HG02973 (cell line): Measurements from ENCODE around the gene PSMC3.

ENCODE experiments used
- ATAC-seq: cut with Tn5 transposase; IDR thresholded peaks from one replicate; pipeline ENCODE4 v1.9.1; 2021; ENCODE audit warnings: moderate library complexity; ENCODE audit not compliant: unreplicated experiment

The PSMC3 gene

DNA sequence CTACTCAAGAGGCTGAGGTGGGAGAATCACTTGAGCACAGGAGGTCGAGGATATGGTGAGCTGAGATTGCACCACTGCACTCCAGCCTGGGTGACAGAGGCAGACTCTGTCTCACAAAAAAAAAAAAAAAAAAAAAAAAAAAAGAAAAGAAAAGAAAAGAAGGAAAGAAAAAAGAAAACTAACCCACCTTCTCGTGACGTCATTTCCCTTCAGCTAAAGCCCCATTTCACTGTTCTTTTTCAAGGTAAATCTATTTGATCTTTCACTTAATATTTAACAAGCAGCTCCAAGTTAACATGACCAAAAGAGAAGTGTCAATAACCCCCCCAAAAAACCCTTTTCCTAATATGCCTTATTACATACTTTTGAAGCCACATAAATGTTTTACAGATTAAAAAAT is 17.6 kb upstream of the PSMC3 start:
- no peak for ATAC-seq

GRCh38 chr11:47443028-47443700 is 16.9 kb upstream of the PSMC3 start:
- ATAC-seq: no peak

DNA sequence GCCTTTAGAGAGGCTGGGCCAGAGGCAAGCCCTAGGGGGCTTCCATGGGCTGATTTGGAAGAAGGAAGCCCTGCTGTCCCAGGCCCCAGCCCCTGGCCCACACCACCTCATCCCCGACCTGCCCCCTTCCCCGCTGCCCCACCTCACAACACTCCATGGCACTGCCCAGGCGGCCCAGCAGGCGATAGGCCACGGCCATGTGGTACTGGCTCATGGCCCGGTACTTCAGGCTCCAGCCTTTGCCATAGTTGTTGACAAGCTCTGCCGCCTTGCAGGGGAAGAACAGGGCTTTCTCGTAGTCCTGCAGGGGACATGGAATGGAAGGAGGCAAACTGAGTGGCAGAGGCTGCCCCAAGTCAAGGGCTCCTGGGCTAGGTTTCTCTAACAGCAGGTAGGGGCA is 16.3 kb upstream of the PSMC3 start:
- ATAC-seq: no peak

- ATAC-seq: no peak
Observed at GRCh38 chr11:47441421-47441820, 15.2 kb upstream of the PSMC3 start.

DNA sequence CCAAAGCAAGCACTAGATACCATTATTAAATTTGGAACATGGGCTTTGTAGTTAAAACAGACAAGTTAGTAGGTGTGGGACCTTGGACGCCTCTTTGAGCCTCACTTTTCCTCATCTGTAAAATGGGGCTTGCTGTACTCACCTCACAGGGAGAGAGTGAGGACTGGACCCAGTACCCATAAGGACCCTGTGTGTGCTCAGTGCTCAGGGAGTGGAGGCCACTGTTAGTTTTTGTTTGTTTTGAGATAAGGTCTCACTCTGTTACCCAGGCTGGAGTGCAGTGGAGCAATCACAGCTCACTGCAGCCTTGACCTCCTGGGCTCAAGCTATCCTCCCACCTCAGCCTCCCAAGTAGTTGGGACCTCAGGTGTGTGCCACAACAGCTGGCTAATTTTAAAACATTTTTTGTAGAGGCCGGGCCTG is 13.8 kb upstream of the PSMC3 start:
- ATAC-seq: no peak

GRCh38 chr11:47438721-47439120 is 12.5 kb upstream of the PSMC3 start:
- ATAC-seq: no peak

GRCh38 chr11:47437746-47438418 is 11.6 kb upstream of the PSMC3 start:
- no peak for ATAC-seq

- ATAC-seq: no peak
Observed at GRCh38 chr11:47437218-47437745, 11.0 kb upstream of the PSMC3 start.

- ATAC-seq: no peak
Observed at GRCh38 chr11:47436726-47437125, 10.5 kb upstream of the PSMC3 start.

DNA sequence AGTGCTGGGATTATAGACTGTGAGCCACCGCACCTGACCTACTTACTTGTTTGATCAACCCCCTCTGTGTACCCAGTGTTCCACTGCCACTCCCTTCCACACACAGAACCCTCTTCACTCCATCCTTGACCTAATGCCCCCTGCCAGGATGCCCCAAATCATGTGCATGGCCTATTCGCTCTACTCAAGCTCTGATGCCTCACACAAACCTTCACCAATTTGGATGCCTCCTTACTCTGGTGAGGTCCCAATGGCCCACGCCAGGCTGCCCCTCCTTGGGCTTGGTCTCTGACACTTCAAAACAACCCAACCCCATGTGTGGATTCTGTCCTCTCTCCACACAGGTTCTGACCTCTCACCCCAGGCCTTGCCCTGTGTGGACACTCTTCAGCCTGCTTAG is 9.4 kb upstream of the PSMC3 start:
- no peak for ATAC-seq

DNA sequence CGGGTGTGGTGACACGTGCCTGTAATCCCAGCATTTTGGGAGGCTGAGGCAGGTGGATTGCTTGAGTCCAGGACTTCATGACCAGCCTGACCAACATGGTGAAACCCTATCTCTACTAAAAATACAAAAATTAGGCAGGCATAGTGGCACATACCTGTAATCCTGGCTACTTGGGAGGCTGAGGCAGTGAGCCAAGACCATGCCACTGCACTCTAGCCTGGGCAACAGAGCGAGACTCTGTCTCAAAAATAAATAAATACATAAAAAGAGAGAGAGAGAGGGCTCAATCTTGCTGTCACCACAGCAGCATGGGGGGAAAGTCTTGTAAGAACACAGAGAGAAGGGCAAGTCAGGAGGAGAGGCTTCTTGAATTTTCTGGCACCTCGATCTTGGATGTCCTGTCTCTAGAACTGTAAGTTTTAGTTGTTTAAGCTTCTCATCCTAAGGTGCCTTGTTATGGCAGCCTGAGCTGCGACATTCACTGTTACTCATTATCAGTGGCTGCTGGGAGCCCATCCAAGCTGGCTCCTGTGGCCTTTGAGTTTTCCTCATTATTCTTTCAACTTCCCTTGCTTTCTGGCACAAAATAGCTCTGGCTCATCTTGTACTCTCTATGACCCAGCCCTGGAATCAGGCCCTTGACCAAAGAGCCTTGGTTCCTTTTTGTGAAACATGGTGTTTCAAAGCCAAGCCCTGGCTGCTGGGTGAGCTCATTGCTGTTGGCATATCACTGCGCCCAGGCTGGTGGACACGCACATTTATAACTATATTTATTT is 8.0 kb upstream of the PSMC3 start:
- no peak for ATAC-seq

GRCh38 chr11:47433157-47433556 is 6.9 kb upstream of the PSMC3 start:
- ATAC-seq: no peak

DNA sequence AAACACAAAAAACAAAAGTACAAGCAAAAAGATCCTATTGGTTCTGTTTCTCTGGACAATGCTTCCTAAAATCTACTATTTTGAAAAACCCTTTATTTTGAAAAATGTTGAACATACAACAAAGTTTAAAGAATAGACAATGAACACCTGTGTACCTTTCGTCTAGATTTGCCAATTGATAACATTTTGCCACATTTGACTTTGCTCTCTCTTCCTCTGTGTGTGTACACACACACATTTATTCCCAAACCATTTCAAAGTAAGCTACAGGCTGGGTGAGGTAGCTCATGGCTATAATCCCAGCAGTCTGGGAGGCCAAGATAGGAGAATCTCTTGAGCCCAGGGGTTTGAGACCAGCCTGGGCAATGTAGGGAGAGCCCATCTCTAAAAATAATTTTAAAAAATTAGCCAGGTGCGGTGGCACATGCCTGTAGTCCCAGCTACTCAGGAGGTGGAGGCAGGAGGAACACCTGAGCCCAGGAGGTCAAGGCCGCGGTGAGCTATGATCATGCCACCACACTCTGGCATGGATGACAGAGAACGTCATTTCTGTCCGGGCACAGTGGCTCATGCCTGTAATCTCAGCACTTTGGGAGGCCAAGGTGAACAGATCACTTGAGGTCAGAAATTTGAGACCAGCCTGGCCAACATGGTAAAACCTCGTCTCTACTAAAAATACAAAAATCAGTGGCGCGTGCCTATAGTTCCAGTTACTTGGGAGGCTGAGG is 5.3 kb upstream of the PSMC3 start:
- no peak for ATAC-seq

DNA sequence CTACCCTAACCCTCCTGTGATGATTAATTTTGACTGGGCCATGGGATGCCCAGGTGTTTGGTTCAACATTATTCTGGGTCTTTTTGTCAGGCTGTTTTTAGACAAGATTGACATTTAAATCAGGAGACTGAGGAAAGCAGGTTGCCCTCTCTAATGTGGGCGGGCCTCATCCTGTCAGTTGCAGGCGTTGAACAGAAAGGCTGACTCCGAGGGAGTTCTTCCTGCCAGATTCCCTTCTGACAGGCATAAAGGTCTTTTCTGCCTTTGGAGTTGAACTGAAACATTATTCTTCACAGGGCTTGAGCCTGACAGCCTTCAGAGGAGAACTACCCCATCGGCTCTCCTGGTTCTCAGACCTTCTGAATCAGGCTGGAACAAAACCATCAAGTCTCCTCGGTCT is 4.3 kb upstream of the PSMC3 start:
- no peak for ATAC-seq

DNA sequence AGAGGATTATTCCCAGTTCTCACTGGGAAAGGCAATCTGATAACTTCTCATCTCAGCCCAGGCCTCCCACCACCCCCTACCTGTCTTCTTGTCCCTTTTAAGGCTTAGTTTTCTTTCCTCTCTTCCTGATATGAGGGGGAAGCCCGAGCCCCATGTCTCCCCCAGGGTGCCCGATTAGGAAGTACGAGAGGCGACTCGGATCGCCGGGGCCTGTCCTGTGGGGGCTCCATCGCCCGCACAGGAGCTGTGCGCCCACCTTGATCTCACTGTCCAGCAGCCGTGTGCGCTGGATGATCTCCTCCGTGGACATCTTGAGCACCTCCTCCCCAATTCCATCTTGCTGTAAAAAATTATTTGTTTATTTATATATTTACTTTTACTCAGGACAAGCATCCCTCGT is 628 bp downstream of the PSMC3 start:
- no peak for ATAC-seq

GRCh38 chr11:47418454-47419259 is 7.6 kb downstream of the PSMC3 start:
- no peak for ATAC-seq

DNA sequence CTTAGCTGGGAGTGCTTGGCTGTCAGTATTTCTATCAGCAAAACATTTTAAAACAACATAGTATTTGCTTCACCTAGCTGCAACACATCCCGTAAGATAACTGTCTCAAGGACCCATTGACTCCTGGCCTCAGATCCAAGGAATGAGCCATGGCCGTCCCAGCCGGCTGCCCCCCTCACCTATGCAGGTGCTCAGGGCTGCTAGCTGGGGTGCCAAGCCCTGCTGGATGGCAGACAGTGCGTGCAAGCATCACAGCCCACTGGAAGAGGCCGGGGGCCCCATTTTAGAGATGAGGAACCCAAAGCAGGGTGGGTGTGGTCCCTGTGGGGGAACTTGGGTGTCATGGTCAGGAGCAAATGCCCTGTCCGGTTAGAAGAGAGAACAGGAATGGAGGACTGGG is 8.5 kb downstream of the PSMC3 start:
- ATAC-seq: no peak

GRCh38 chr11:47415949-47416472 is 10.2 kb downstream of the PSMC3 start:
- no peak for ATAC-seq

DNA sequence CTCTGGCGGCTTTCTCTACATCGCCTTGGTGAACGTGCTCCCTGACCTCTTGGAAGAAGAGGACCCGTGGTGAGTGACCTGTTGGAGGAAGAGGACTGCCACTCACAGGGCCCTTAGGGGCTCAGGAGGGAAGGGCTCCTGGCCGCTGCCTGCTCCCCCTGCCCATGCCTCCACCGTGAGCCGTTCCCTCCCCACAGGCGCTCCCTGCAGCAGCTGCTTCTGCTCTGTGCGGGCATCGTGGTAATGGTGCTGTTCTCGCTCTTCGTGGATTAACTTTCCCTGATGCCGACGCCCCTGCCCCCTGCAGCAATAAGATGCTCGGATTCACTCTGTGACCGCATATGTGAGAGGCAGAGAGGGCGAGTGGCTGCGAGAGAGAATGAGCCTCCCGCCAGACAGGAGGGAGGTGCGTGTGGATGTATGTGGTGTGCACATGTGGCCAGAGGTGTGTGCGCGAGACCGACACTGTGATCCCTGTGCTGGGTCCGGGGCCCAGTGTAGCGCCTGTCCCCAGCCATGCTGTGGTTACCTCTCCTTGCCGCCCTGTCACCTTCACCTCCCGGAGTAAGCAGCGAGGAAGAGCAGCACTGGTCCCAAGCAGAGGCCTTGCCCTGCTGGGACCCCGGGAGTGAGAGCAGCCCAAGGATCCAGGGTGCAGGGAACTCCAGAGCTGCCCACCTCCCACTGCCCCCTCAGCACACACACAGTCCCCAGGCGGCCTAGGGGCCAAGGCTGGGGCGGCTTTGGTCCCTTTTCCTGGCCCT is 11.0 kb downstream of the PSMC3 start:
- ATAC-seq: no peak
